HepG2 (cell line): Measurements from ENCODE around the gene TNFRSF13B. TPM values are rescaled to one million over a fixed set of nuclear protein-coding genes. Genes with fewer than 3 reads are reported as not detected.

Experiments used
- AGO2 ChIP-seq: fragments of 200-400 bp; formaldehyde crosslinking; optimal IDR thresholded peaks from 2 replicates; pipeline ENCODE3; 2017; ENCODE audit warnings: mild to moderate bottlenecking, low read depth, low read length, moderate library complexity
- CAMTA2 ChIP-seq: sonication (generic); formaldehyde crosslinking; IDR thresholded peaks from 2 replicates; pipeline ENCODE4 v1.4.0; 2020; ENCODE audit warnings: mild to moderate bottlenecking, missing genetic modification reagents, borderline replicate concordance
- CHD2 ChIP-seq: IDR thresholded peaks from 2 replicates; pipeline ENCODE4 v1.6.1; 2011; ENCODE audit warnings: low read depth, low read length, improper control_type of control experiment
- KAT7 ChIP-seq: IDR thresholded peaks from 2 replicates; pipeline ENCODE4 v1.6.1; 2018; ENCODE audit warnings: borderline replicate concordance, missing compliant biosample characterization
- ZBTB7A ChIP-seq: sonication (generic); formaldehyde crosslinking; IDR thresholded peaks from 2 replicates; pipeline ENCODE4 v1.8.0; 2022; ENCODE audit warnings: mild to moderate bottlenecking, missing genetic modification reagents
- ZNF230 ChIP-seq: sonication (generic); formaldehyde crosslinking; IDR thresholded peaks from 2 replicates; pipeline ENCODE4 v1.4.0; 2020; ENCODE audit warnings: mild to moderate bottlenecking, missing genetic modification reagents
- ZNF280D ChIP-seq: sonication (generic); formaldehyde crosslinking; IDR thresholded peaks from 2 replicates; pipeline ENCODE4 v1.5.1; 2020; ENCODE audit warnings: mild to moderate bottlenecking, missing genetic modification reagents
- polyA plus RNA-seq, 8 experiments: library from polyadenylated mRNA; depleted of rRNA in 3 of 8; stranded (reverse) in 7 of 8; unstranded in 1 of 8; fragments of >200 nt; fragmentation: Illumina TruSeq in 4 of 8; extraction: Trizol in 4 of 8; gene quantifications; 2 replicates each; pipeline versions ENCODE4 v1.2.1 to v1.2.3, GENCODE V29; 2011 to 2016; ENCODE audit warnings: low read depth in 4 of 8, missing spikeins in 1 of 8, mixed read lengths in 1 of 8; ENCODE audit not compliant: insufficient read depth in 1 of 8
- total RNA-seq, 5 experiments: library from RNA; depleted of rRNA; stranded (reverse); fragments of >200 nt; fragmentation: Illumina TruSeq; extraction: Trizol; gene quantifications; 2 replicates each; pipeline ENCODE4 v1.2.3, GENCODE V29; 2016; ENCODE audit warnings: low read depth in 1 of 5
- TF ChIP-seq, protein P1 (sequence below): sonication (generic); formaldehyde crosslinking; IDR thresholded peaks from 2 replicates; pipeline ENCODE4 v1.5.1; 2020; ENCODE audit warnings: missing genetic modification reagents, mild to moderate bottlenecking, borderline replicate concordance

TNFRSF13B gene
- total and polyA plus RNA-seq, 2 of the 13 experiments (the other 11 are each of a cell fraction or from before 2014, with no cell fraction given): not detected

- TF ChIP-seq, protein P1, sequence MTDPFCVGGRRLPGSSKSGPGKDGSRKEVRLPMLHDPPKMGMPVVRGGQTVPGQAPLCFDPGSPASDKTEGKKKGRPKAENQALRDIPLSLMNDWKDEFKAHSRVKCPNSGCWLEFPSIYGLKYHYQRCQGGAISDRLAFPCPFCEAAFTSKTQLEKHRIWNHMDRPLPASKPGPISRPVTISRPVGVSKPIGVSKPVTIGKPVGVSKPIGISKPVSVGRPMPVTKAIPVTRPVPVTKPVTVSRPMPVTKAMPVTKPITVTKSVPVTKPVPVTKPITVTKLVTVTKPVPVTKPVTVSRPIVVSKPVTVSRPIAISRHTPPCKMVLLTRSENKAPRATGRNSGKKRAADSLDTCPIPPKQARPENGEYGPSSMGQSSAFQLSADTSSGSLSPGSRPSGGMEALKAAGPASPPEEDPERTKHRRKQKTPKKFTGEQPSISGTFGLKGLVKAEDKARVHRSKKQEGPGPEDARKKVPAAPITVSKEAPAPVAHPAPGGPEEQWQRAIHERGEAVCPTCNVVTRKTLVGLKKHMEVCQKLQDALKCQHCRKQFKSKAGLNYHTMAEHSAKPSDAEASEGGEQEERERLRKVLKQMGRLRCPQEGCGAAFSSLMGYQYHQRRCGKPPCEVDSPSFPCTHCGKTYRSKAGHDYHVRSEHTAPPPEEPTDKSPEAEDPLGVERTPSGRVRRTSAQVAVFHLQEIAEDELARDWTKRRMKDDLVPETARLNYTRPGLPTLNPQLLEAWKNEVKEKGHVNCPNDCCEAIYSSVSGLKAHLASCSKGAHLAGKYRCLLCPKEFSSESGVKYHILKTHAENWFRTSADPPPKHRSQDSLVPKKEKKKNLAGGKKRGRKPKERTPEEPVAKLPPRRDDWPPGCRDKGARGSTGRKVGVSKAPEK (CRISPR knock-in tag): no peak
- no peak for TF ChIP-seq CAMTA2 (CRISPR knock-in tag)
- TF ChIP-seq ZNF280D (CRISPR knock-in tag): no peak
- TF ChIP-seq KAT7 (CRISPR knock-in tag): no peak
- TF ChIP-seq ZBTB7A: no peak
- no peak for TF ChIP-seq AGO2
- TF ChIP-seq ZNF230 (CRISPR knock-in tag): no peak
- TF ChIP-seq CHD2: no peak
Observed at GRCh38 chr17:16953347-16953746, 18.6 kb downstream of the TNFRSF13B start (continued).
